Omental fat pad (tissue), 4 donors: ENCODE measurements around the gene EFHC2. TPM values are rescaled to one million over a fixed set of nuclear protein-coding genes. Genes with fewer than 3 reads are reported as not detected.

Source experiments
- ATAC-seq: fragments of 150-250 bp; one replicate; pipeline ENCODE4 v1.9.1; 2016; ENCODE audit warnings: mild to moderate bottlenecking, moderate library complexity; ENCODE audit not compliant: low FRiP score
- DNase-seq: peaks from one replicate; pipeline ENCODE4 v3.0.0-alpha.2; 2019; ENCODE audit warnings: low spot score
- CTCF ChIP-seq, 3 donors: fragments of 450-650 bp; IDR thresholded peaks; one replicate each; pipeline ENCODE4 v1.5.1; 2016 to 2017; ENCODE audit warnings: antibody characterized with exemption in 3 of 3, mild to moderate bottlenecking in 3 of 3, moderate library complexity in 2 of 3
- total RNA-seq, 4 donors: library from RNA; depleted of rRNA; stranded (reverse); fragments of >200 nt; gene quantifications; one replicate each; pipeline ENCODE4 v1.1.0, GENCODE V29; 2016

EFHC2 gene
- total RNA-seq, 4 donors from 2014 or later: 0.60 to 1.6 TPM; not detected in 2

- ATAC-seq: no peak
- TF ChIP-seq CTCF (IDR thresholded peaks at IDR 0.05): no peak
- no peak for DNase-seq
Observed at GRCh38 chrX:44173219-44173618, 170.3 kb downstream of the EFHC2 start.

- no peak for TF ChIP-seq CTCF (IDR thresholded peaks at IDR 0.05)
- no peak for ATAC-seq
- no peak for DNase-seq
Observed at GRCh38 chrX:44167116-44167515, 176.4 kb downstream of the EFHC2 start.

GRCh38 chrX:44162964-44163475, 180.5 kb downstream of the EFHC2 start:
- DNase-seq: no peak
- TF ChIP-seq CTCF (IDR thresholded peaks at IDR 0.05): no peak
- no peak for ATAC-seq

GRCh38 chrX:44157858-44158257, 185.6 kb downstream of the EFHC2 start:
- TF ChIP-seq CTCF (IDR thresholded peaks at IDR 0.05): no peak
- no peak for DNase-seq
- ATAC-seq: no peak

DNA sequence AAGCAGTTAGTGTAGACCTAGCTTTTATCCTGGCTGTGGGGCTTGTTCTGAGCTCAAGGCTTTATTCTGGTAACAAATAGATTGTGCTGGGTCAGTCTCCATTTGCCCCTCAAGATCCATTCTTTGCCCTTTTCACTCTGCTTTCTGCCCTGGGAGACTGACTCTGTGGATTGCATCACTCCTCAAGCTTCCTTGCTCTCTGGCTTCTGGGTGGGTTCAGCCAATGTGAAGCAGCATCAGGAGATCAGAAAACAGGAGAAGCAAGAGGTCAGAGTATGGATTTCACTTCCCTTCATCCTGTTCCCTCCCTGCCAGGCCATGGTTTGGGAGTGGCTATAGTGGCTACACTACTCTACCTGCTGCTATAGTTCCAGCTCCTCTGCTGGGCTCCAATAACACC, 186.2 kb downstream of the EFHC2 start:
- ATAC-seq: no peak
- DNase-seq: no peak
- TF ChIP-seq CTCF (IDR thresholded peaks at IDR 0.05): no peak

DNA sequence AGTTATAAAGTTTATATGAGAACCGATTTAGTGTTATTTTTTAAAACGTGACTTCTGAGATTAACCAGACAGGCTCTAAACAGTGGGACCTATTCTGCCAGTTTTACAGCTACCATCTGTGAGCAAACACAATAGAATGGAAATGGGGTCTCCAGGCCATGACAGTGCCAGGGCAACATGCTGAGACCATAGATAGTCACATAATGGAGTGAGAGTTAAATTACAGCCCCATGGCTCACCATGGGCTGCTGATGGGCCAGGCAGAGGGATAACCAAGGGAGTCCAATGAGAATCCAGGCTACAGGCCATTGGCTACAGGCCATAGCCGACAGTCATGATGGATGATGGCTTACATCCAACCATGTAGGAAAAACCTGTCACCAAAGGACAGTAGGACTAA, 186.7 kb downstream of the EFHC2 start:
- no peak for DNase-seq
- no peak for TF ChIP-seq CTCF (IDR thresholded peaks at IDR 0.05)
- ATAC-seq: no peak

GRCh38 chrX:44155126-44155525, 188.3 kb downstream of the EFHC2 start:
- ATAC-seq (no peak), DNase-seq (no peak)
- no peak for TF ChIP-seq CTCF (IDR thresholded peaks at IDR 0.05)
